ENCODE measurements around the gene SMOC2. TPM values are rescaled to one million over a fixed set of nuclear protein-coding genes. Genes with fewer than 3 reads are reported as not detected.

SMOC2 gene
- total RNA-seq, 4 donors from 2014 or later = 45.8 to 130 (median 84.0) TPM

DNA sequence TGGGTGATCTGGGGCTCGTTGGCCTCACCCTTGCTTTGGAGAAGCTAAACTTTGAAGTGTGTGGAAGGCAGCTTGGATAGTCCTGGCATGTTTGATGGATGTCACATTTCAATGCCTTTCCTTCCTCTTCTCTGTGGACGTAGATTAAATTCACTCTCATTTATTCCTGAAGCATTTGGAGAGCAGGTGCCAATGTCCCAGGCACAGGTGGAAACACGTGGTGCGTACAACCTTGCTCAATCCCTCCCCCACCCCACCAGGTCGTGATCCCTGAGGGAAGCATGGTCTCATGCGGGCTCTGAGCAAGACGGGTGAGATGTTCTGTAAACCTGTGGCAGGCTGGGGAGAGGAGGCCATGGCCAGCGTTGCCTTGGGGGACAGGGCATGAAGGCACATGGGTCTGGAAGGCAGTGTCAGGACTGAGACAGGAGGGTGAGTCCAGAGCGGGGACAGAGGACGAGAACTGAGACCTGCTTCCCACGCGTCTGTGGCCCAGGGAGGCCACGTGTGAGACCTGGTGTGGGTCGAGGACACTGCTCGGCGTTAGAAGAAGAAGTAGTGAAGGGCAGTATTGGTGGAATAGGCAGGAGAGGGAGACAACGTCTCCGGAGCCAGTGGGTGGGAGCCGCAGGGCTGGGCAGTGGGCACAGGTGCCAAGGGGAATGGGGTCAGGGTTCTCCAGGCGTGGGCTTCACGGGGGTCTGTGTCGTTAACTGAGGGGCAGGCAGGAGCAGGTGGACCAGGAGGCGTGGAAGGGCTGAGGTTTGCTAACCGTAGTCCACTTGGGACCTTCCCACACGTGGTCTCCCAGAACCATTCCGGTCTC, 34.4 kb downstream of the SMOC2 start:
- H3K9me3 ChIP-seq = no peaks in the 10 kb centered on the region
- peak; percentile 72 for DNase-seq (ENCODE audit: extremely low spot score)
- H3K4me3 ChIP-seq = no peak overlapping the region
- H3K4me1 ChIP-seq = no peaks in the 10 kb centered on the region
- intact Hi-C loops (cut with DNase I) = no loop called here
- TF ChIP-seq POLR2AphosphoS5 (IDR thresholded peaks at IDR 0.05) = no peak
- TF ChIP-seq, protein P1, sequence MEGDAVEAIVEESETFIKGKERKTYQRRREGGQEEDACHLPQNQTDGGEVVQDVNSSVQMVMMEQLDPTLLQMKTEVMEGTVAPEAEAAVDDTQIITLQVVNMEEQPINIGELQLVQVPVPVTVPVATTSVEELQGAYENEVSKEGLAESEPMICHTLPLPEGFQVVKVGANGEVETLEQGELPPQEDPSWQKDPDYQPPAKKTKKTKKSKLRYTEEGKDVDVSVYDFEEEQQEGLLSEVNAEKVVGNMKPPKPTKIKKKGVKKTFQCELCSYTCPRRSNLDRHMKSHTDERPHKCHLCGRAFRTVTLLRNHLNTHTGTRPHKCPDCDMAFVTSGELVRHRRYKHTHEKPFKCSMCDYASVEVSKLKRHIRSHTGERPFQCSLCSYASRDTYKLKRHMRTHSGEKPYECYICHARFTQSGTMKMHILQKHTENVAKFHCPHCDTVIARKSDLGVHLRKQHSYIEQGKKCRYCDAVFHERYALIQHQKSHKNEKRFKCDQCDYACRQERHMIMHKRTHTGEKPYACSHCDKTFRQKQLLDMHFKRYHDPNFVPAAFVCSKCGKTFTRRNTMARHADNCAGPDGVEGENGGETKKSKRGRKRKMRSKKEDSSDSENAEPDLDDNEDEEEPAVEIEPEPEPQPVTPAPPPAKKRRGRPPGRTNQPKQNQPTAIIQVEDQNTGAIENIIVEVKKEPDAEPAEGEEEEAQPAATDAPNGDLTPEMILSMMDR (IDR thresholded peaks at IDR 0.05) = no peak
- no peak for TF ChIP-seq EP300 (IDR thresholded peaks at IDR 0.05)
- no peak for TF ChIP-seq POLR2A (IDR thresholded peaks at IDR 0.05; ENCODE audit: low read depth)
- 87% methylated on average over 26 of the region's 26 CpGs for WGBS
- peaks cover 0 to 4% (median 0%) of the 10 kb centered on the region in 4 donors for H3K36me3 ChIP-seq
- no peaks in the 10 kb centered on the region for H3K27me3 ChIP-seq
- H3K27ac ChIP-seq (replicated peaks in 1 of 4) = no peak overlapping the region

DNA sequence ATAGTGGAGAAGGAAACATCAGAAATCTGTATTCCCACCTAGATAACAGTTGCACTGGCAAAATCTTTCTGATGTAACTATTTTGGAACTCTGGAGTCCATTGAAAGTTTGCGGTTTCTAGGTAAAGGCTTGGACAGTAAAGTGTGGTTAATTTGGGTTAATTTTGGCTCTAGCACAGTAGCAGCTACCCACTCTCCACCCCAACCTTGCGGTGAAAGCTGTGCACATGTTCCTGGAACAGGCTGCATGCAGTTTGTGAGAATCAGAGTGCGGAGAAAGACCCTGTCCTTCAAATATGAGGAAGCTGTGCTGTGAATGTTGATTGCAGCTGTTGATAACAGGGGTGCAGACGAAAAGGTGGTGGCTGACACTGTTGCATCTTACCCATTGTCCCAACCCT, 38.4 kb downstream of the SMOC2 start:
- 83% methylated on average over 4 of the region's 4 CpGs for whole genome bisulfite sequencing
- no peaks in the 10 kb centered on the region for H3K9me3 ChIP-seq
- intact Hi-C loops (cut with DNase I) = no loop called here
- no peak for DNase-seq (ENCODE audit: extremely low spot score)
- TF ChIP-seq, protein P1 (IDR thresholded peaks at IDR 0.05) = no peak
- TF ChIP-seq POLR2AphosphoS5 (IDR thresholded peaks at IDR 0.05) (no peak), EP300 (IDR thresholded peaks at IDR 0.05) (no peak), POLR2A (IDR thresholded peaks at IDR 0.05; ENCODE audit: low read depth) (no peak)
- H3K27ac ChIP-seq (replicated peaks in 1 of 4) = no peak overlapping the region
- no peaks in the 10 kb centered on the region for H3K27me3 ChIP-seq
- H3K36me3 ChIP-seq = peaks cover 0 to 4% (median 0%) of the 10 kb centered on the region in 4 donors
- H3K4me3 ChIP-seq = no peak overlapping the region
- H3K4me1 ChIP-seq = no peaks in the 10 kb centered on the region

DNA sequence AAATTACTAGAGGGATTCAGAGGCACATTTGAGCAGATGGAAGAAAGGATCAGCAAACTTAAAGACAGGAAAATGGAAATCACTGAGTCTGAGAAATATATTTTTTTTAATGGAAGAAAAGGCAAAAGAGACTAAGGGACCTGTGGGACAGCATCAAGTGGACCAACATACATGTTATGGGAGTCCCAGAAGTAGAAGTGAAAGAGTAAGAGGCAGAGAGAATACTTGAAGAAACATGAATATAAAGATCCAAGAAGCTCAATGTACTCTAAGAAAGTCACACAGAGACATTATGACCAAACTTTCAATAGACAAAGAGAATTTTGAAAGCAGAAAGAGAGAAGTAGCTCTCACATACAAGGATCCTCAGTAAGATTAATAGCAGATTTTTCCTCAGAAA, 39.5 kb downstream of the SMOC2 start:
- Histone ChIP-seq H3K27me3 (no peaks in the 10 kb centered on the region), H3K27ac (replicated peaks in 1 of 4) (no peak overlapping the region), H3K36me3 (peaks cover 0 to 2% (median 0%) of the 10 kb centered on the region in 4 donors), H3K4me1 (no peaks in the 10 kb centered on the region), H3K4me3 (no peak overlapping the region), H3K9me3 (no peaks in the 10 kb centered on the region)
- TF ChIP-seq, protein P1 (IDR thresholded peaks at IDR 0.05) = no peak
- TF ChIP-seq POLR2A (IDR thresholded peaks at IDR 0.05; ENCODE audit: low read depth) (no peak), POLR2AphosphoS5 (IDR thresholded peaks at IDR 0.05) (no peak), EP300 (IDR thresholded peaks at IDR 0.05) (no peak)
- DNase-seq (ENCODE audit: extremely low spot score) = no peak
- intact Hi-C loops (cut with DNase I) = no loop called here

DNA sequence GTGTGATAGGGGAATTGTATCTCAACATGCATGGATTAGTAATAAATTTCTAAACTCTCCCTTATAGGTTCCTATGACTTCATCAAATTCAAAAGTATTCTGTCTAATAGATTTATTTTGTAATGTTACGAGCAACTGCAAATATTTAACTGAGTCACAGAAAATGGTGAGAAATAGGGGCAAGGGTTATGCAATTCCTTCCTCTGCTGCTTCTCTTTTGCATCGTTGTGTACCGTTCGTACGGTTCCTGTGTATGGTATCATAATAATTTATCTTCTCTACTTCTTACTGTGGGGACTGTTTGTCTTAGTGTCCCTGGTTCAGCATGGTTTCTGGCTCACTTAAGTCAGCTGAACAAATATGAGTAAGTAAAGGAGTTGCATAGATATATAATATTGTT, 44.8 kb downstream of the SMOC2 start:
- TF ChIP-seq EP300 (IDR thresholded peaks at IDR 0.05) = no peak
- no peak for TF ChIP-seq POLR2AphosphoS5 (IDR thresholded peaks at IDR 0.05)
- no peak for TF ChIP-seq POLR2A (IDR thresholded peaks at IDR 0.05; ENCODE audit: low read depth)
- TF ChIP-seq, protein P1 (IDR thresholded peaks at IDR 0.05) = no peak
- DNase-seq (ENCODE audit: extremely low spot score) = no peak
- no peak overlapping the region for H3K27ac ChIP-seq (replicated peaks in 1 of 4)
- WGBS = 85% methylated on average over 5 of the region's 5 CpGs
- H3K4me1 ChIP-seq = no peaks in the 10 kb centered on the region
- no peaks in the 10 kb centered on the region for H3K36me3 ChIP-seq
- no peaks in the 10 kb centered on the region for H3K27me3 ChIP-seq
- no peaks in the 10 kb centered on the region for H3K9me3 ChIP-seq
- H3K4me3 ChIP-seq = no peak overlapping the region
- intact Hi-C loops (cut with DNase I) = no loop called here
